Measurements from ENCODE around the gene MS4A4A. TPM values are rescaled to one million over a fixed set of nuclear protein-coding genes. Genes with fewer than 3 reads are reported as not detected.
"Not testable (repeated sequence)": the region's sequence is repeated elsewhere in the genome, so short reads cannot be mapped to it uniquely, and the experiment has no call there.

Gene MS4A4A
- total RNA-seq, 4 donors from 2014 or later = 4.1 to 53.9 (median 7.9) TPM

DNA sequence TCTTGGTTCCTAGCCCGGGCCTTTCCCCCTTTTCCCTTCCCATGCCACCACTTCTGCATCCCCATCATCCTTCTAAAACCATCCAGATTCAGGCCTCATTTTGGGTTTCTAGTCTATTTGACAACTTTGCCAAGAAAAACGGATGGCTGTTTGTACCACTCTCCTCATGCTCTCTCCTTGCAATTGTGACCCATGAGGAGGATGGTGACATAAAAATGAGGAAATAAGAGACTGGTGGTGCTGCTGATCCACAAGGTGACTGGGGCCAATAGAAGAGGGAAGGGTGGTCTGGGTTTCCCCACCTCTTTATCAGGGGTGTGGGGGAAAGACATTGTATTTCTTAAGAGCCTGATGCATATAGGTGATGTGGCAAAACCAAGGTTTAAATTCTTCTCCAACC, 1.0 kb downstream of the MS4A4A start:
- TF ChIP-seq POLR2A (IDR thresholded peaks at IDR 0.05) = no peak
- TF ChIP-seq, protein P1, sequence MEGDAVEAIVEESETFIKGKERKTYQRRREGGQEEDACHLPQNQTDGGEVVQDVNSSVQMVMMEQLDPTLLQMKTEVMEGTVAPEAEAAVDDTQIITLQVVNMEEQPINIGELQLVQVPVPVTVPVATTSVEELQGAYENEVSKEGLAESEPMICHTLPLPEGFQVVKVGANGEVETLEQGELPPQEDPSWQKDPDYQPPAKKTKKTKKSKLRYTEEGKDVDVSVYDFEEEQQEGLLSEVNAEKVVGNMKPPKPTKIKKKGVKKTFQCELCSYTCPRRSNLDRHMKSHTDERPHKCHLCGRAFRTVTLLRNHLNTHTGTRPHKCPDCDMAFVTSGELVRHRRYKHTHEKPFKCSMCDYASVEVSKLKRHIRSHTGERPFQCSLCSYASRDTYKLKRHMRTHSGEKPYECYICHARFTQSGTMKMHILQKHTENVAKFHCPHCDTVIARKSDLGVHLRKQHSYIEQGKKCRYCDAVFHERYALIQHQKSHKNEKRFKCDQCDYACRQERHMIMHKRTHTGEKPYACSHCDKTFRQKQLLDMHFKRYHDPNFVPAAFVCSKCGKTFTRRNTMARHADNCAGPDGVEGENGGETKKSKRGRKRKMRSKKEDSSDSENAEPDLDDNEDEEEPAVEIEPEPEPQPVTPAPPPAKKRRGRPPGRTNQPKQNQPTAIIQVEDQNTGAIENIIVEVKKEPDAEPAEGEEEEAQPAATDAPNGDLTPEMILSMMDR (IDR thresholded peaks at IDR 0.05) = no peak
- H3K4me1 ChIP-seq = no peaks in the 10 kb centered on the region
- H3K9me3 ChIP-seq = no peaks in the 10 kb centered on the region
- H3K36me3 ChIP-seq = no peaks in the 10 kb centered on the region
- intact Hi-C loops (cut with DNase I) = no loop called here
- no peak overlapping the region for H3K27ac ChIP-seq
- H3K4me3 ChIP-seq (replicated peaks in 1 of 3) = no peak overlapping the region
- DNase-seq = no peak
- H3K27me3 ChIP-seq = no peaks in the 10 kb centered on the region
- 52 to 75% methylated on average over 2 of the region's 2 CpGs for WGBS, 2 donors

DNA sequence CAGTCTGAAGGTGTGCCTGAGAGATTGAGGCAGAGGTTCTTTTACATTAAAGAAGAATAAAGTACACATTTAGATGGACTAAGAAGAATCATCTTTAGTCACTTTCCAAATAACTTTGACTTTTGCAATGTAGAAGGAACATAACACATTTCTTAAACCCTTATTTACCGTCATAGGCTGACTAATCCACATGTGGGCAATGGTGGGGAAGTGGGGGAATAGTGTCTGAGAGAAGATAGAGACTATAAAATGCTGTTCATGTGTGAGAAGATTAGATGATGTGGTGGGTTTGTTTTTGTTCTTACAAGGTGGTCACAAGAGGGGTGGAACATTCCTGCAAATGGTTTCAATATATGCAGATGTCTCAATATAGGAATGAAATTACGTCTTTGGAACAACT, 1.8 kb downstream of the MS4A4A start:
- Histone ChIP-seq H3K4me3 (replicated peaks in 1 of 3) (no peak overlapping the region), H3K27me3 (no peaks in the 10 kb centered on the region), H3K4me1 (no peaks in the 10 kb centered on the region), H3K27ac (no peak overlapping the region), H3K36me3 (no peaks in the 10 kb centered on the region), H3K9me3 (no peaks in the 10 kb centered on the region)
- intact Hi-C loops (cut with DNase I) = no loop called here
- TF ChIP-seq POLR2A (IDR thresholded peaks at IDR 0.05) = no peak
- TF ChIP-seq, protein P1 (IDR thresholded peaks at IDR 0.05) = no peak
- DNase-seq = no peak
- WGBS, 2 donors = 70 to 77% methylated on average over 2 of the region's 2 CpGs

DNA sequence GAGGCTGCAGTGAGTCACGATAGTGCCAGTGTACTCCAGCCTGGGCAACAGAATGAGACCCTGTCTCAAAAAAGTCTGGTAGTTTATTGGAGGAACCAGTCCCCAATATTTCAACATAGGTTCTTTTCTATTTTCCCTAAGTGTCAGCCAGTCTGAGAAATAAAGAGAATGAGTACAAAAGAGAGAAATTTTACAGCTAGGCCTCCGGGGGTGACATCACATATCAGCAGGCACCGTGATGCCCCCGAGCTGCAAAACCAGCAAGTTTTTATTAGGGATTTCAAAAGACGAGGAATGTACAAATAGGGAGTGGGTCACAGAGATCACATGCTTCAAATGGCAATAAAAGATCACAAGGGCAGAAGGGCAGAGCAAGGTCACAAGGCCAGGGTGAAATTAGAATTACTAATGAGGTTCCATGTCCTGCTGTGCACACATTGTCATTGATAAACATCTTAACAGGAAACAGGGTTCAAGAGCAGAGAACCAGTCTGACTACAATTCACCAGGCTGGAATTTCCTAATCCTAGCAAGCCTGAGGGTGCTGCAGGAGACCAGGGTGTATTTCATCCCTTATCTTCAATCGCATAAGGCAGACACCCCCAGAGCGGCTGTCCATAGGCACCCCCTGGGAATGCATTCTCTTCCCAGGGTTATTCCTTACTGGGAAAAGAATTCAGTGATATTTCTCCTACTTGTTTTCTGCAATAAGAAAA, 5.1 kb downstream of the MS4A4A start:
- H3K4me1 ChIP-seq; H3K9me3 ChIP-seq; H3K27ac ChIP-seq; H3K36me3 ChIP-seq; H3K27me3 ChIP-seq; DNase-seq; intact Hi-C loops (cut with DNase I); H3K4me3 ChIP-seq (replicated peaks in 1 of 3): not testable (repeated sequence)
- 67 to 69% methylated on average over 7 of the region's 7 CpGs for WGBS, 2 donors

DNA sequence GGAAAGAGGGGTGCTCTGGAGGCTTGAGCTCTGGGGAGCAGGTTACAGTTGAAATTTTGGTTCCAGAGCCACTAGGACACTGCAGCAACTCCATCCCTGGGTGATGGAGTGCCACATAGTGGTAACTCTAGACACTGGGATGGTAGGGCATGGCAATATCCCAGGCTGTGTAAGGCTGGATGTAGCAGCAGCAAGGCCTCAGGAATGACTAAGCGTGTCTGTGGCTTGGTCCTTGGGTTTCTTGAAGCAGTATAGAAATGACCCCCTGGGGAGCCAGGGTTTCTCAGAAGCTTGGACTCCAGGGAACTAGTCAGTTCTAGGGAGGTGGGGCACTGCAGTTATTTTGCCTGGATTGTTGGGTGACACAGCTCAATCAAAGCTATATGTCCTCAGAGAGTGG, 8.1 kb downstream of the MS4A4A start:
- Histone ChIP-seq H3K4me3 (replicated peaks in 1 of 3) (no peak overlapping the region), H3K27me3 (no peaks in the 10 kb centered on the region), H3K9me3 (no peaks in the 10 kb centered on the region), H3K4me1 (no peaks in the 10 kb centered on the region), H3K36me3 (no peaks in the 10 kb centered on the region), H3K27ac (no peak overlapping the region)
- TF ChIP-seq, protein P1 (IDR thresholded peaks at IDR 0.05) = no peak
- TF ChIP-seq POLR2A (IDR thresholded peaks at IDR 0.05) = no peak
- intact Hi-C loops (cut with DNase I) = no loop called here
- 100% methylated on average over 1 of the region's 1 CpG; no CpG with 5 or more reads in 1 of the 2 donors for WGBS, 2 donors
- DNase-seq = no peak

DNA sequence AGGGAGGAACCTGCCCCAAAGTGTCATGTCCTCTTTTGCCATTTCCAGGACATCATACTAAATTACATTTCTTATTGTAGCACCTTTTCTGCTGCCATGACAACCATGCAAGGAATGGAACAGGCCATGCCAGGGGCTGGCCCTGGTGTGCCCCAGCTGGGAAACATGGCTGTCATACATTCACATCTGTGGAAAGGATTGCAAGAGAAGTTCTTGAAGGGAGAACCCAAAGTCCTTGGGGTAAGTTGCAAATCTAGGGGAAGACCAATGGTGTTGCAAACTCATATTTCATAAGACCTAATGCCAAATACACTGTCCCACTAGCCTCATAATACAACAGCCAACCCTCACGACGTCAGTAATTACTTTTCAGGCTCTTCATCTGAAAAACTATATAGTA, 11.7 kb downstream of the MS4A4A start:
- H3K9me3 ChIP-seq = no peaks in the 10 kb centered on the region
- H3K36me3 ChIP-seq = no peaks in the 10 kb centered on the region
- no peak for DNase-seq
- intact Hi-C loops (cut with DNase I) = no loop called here
- no peaks in the 10 kb centered on the region for H3K27me3 ChIP-seq
- TF ChIP-seq, protein P1 (IDR thresholded peaks at IDR 0.05) = no peak
- TF ChIP-seq POLR2A (IDR thresholded peaks at IDR 0.05) = no peak
- no peaks in the 10 kb centered on the region for H3K4me1 ChIP-seq
- no peak overlapping the region for H3K4me3 ChIP-seq (replicated peaks in 1 of 3)
- WGBS, 2 donors = 72 to 83% methylated on average over 2 of the region's 2 CpGs
- no peak overlapping the region for H3K27ac ChIP-seq

All from thyroid gland (tissue), 4 donors.